Panc1 (cell line): ENCODE data around the gene TBC1D2.

ENCODE experiments used
- POLR2AphosphoS5 ChIP-seq: IDR thresholded peaks from 2 replicates; pipeline ENCODE4 v1.6.1; 2012; ENCODE audit warnings: mild to moderate bottlenecking, low read depth, low read length, moderate library complexity
- SIN3A ChIP-seq: IDR thresholded peaks from 2 replicates; pipeline ENCODE4 v1.6.1; 2012; ENCODE audit warnings: low read depth, mild to moderate bottlenecking, low read length, moderate library complexity, borderline replicate concordance; ENCODE audit not compliant: insufficient read depth
- TCF7L2 ChIP-seq: IDR thresholded peaks from 2 replicates; pipeline ENCODE4 v1.6.1; 2011; ENCODE audit warnings: mild to moderate bottlenecking, low read depth, low read length, inconsistent platforms
- TF ChIP-seq, protein P1 (sequence below): fragments of 450-650 bp; IDR thresholded peaks from 2 replicates; pipeline ENCODE4 v1.5.1; 2017; ENCODE audit warnings: mild to moderate bottlenecking
- TF ChIP-seq, protein P2 (sequence below), 2 experiments: IDR thresholded peaks; 2 replicates each; pipeline ENCODE4 v1.6.1; 2011 to 2012; ENCODE audit warnings: low read depth in 2 of 2, control low read depth in 1 of 2, low read length in 1 of 2, mild to moderate bottlenecking in 1 of 2, moderate library complexity in 1 of 2; ENCODE audit not compliant: insufficient read depth in 1 of 2

DNA sequence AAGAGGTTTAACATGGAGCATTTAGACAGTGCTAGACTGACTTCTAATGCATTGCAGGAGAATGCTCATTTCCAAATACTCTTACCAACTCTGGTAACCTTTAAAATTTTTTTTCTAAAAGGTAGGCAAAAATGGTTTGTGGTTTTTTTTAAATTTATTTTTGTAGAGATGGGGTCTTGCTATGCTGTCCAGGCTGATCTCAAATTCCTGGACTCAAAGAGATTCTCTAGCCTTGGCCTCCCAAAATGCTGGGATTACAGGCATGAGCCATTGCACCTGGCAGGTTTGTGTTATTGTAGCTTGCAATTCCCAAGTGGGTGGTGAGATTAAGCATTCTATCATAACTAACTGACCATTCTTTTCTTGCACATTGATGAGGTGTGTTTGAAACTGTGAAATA, 43.0 kb upstream of the TBC1D2 start:
- TF ChIP-seq, protein P1, sequence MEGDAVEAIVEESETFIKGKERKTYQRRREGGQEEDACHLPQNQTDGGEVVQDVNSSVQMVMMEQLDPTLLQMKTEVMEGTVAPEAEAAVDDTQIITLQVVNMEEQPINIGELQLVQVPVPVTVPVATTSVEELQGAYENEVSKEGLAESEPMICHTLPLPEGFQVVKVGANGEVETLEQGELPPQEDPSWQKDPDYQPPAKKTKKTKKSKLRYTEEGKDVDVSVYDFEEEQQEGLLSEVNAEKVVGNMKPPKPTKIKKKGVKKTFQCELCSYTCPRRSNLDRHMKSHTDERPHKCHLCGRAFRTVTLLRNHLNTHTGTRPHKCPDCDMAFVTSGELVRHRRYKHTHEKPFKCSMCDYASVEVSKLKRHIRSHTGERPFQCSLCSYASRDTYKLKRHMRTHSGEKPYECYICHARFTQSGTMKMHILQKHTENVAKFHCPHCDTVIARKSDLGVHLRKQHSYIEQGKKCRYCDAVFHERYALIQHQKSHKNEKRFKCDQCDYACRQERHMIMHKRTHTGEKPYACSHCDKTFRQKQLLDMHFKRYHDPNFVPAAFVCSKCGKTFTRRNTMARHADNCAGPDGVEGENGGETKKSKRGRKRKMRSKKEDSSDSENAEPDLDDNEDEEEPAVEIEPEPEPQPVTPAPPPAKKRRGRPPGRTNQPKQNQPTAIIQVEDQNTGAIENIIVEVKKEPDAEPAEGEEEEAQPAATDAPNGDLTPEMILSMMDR: no peak
- no peak for TF ChIP-seq TCF7L2
- no peak for TF ChIP-seq SIN3A
- no peak for TF ChIP-seq POLR2AphosphoS5
- TF ChIP-seq, protein P2, sequence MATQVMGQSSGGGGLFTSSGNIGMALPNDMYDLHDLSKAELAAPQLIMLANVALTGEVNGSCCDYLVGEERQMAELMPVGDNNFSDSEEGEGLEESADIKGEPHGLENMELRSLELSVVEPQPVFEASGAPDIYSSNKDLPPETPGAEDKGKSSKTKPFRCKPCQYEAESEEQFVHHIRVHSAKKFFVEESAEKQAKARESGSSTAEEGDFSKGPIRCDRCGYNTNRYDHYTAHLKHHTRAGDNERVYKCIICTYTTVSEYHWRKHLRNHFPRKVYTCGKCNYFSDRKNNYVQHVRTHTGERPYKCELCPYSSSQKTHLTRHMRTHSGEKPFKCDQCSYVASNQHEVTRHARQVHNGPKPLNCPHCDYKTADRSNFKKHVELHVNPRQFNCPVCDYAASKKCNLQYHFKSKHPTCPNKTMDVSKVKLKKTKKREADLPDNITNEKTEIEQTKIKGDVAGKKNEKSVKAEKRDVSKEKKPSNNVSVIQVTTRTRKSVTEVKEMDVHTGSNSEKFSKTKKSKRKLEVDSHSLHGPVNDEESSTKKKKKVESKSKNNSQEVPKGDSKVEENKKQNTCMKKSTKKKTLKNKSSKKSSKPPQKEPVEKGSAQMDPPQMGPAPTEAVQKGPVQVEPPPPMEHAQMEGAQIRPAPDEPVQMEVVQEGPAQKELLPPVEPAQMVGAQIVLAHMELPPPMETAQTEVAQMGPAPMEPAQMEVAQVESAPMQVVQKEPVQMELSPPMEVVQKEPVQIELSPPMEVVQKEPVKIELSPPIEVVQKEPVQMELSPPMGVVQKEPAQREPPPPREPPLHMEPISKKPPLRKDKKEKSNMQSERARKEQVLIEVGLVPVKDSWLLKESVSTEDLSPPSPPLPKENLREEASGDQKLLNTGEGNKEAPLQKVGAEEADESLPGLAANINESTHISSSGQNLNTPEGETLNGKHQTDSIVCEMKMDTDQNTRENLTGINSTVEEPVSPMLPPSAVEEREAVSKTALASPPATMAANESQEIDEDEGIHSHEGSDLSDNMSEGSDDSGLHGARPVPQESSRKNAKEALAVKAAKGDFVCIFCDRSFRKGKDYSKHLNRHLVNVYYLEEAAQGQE (IDR thresholded peaks at IDR 0.05; ENCODE audit: insufficient read depth in 1 of 2, low read depth in 2 of 2, low read length in 1 of 2): no peak
